LNCaP clone FGC (cell line): ENCODE results near the gene CNP.

Source experiments
- DNase-seq: peaks from one replicate; pipeline ENCODE4 v3.0.0-alpha.2; 2011; ENCODE audit warnings: low read depth
- H3K4me3 ChIP-seq: 2 replicates; pipeline ENCODE4 v1.5.1; 2011; ENCODE audit warnings: mild to moderate bottlenecking, low read depth, low read length, control low read depth
- TF ChIP-seq, protein P1 (sequence below): IDR thresholded peaks from 2 replicates; pipeline ENCODE4 v1.5.1; 2012; ENCODE audit warnings: mild to moderate bottlenecking; ENCODE audit not compliant: control insufficient read depth, insufficient read depth; ENCODE audit errors: extremely low read depth

Gene CNP

DNA sequence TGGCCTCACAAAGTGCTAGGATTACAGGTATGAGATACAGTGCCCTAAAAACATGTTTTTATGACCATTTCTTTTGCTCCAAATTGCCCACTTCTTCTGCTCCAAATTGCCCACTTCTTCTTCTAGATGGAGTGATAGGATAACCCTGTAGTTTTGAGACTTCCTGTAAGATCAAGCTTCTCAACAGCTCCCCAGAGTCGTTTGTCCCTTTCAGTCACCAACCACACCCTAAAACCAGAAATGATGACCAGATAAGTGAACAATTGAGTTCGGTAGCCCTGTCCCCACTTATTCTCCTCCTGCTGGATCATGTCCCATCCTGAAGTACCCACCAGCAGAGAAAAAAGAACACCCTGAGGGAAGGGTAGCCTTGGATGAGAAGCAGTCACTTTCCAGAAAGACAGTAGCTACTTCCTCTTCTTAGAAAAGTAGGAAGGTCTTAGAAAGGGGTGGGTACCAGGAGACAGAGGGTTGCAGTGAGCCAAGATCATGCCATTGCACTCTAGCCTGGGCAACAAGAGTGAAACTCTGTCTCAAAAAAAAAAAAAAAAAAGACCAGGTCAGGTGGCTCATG lies 33.7 kb upstream of the CNP start:
- DNase-seq: no peak
- H3K4me3 ChIP-seq: no peak overlapping the region
- TF ChIP-seq, protein P1, sequence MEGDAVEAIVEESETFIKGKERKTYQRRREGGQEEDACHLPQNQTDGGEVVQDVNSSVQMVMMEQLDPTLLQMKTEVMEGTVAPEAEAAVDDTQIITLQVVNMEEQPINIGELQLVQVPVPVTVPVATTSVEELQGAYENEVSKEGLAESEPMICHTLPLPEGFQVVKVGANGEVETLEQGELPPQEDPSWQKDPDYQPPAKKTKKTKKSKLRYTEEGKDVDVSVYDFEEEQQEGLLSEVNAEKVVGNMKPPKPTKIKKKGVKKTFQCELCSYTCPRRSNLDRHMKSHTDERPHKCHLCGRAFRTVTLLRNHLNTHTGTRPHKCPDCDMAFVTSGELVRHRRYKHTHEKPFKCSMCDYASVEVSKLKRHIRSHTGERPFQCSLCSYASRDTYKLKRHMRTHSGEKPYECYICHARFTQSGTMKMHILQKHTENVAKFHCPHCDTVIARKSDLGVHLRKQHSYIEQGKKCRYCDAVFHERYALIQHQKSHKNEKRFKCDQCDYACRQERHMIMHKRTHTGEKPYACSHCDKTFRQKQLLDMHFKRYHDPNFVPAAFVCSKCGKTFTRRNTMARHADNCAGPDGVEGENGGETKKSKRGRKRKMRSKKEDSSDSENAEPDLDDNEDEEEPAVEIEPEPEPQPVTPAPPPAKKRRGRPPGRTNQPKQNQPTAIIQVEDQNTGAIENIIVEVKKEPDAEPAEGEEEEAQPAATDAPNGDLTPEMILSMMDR: no peak

DNA sequence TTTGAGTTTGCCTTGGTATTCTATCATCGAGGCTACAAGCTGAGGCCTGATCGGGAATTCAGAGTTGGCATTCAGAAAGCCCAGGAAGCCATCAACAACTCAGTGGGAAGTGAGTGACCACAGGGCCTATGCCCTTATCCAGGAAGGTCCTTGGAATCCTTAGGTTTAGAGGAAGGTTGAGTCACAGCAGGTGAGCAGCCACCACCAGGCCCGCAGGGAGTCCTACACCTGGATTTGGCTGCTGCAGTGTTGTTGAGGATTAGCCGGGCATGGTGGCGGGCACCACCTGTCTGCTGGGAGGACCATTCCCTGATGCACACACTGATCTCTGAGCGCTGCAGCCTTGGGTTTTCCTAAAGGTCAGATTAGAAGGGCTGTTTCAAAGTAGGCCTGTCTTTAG lies 31.0 kb upstream of the CNP start:
- TF ChIP-seq, protein P1: no peak
- DNase-seq: no peak
- no peak overlapping the region for H3K4me3 ChIP-seq

DNA sequence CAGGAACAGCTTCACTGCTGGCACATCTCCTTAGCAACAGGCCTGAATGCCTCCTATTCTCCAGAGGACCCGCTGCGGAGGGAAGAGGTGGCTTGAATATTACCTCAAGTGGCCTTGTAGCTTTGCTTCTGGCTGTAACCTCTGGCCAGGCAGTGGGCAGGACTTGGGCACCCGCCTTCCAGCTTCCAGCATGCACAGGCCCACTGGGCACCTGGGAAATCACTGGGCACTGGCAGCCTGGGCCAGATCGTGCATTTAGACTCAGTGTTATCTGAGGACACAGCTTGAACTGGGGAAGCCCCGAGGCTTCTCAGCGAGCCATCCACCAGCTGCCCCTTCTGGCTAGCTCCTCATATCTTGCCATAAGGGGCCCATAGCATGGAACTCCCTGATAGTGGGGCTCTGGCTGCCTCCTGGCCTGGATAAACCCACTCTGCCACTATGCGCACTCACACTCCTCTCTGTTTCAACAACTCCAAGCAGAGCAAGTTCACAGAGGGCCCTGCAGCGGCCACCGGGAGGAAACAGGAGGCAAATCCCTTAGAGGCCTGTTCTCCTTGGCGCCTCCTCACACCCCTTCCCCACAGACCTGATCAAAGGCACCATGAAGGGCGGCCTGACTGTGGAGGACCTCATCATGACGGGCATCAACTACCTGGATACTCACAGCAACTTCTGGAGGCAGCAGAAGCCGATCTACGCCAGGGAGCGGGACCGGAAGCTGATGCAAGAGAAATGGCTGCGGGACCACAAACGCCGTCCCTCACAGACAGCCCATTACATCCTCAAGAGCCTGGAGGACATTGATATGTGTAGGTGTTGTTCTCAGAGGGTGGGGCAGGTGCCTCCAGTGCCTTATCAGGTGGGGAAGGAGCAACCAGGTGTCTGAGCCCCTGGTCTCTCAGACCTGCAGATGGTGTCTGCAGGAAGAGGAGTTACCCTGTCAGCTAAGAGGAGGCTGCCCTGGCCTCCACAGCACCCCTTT lies 28.3 kb upstream of the CNP start:
- no peak overlapping the region for H3K4me3 ChIP-seq
- TF ChIP-seq, protein P1: no peak
- no peak for DNase-seq

DNA sequence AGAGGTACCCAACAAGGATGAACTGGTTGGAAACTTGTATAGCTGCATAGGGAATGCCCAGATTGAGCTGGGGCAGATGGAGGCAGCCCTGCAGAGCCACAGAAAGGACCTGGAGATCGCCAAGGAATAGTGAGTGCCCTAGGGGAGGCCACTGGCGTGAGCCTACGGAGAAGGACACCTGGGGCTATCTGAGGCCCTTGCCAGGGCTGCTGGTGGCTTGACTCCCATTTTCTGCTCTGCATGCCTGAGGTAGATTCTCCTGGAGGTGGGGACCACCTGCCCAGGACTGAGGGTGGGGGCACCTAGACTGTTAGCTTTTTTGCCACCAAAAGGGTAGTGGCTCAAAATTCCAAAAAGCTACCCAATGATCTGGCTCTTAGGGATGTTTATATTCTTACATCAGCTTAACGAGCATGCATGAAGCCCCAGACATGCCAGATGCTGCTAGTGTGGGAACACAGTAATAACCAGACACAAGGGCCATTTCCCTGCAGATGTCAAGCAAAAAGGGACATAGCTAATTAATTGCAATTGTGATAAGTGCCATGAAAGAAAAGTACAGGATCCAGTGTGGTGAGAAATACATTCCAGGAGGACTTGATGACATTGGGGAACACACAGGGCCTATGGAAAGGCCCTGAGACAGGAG lies 27.4 kb upstream of the CNP start:
- TF ChIP-seq, protein P1: no peak
- DNase-seq: no peak
- no peak overlapping the region for H3K4me3 ChIP-seq

DNA sequence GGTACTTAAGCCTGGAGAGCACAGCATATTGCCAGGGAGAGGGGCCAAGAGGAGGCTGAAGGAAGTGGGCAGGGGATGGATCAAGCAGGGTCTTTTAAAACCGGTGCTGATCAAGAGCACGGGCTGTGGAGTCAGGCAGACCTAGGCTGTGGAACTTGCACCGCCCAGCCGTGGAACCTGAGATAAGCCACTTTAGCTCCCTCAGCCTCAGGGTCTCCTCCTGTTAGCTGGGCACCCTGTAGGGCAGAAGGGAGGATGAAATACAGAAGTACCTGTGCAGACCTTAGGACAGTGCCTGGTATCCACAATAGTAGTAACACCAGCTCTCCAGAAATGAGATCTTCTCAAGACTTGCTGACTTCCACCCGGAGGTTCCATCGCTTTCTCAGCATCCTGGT lies 26.9 kb upstream of the CNP start:
- H3K4me3 ChIP-seq: no peak overlapping the region
- DNase-seq: no peak
- TF ChIP-seq, protein P1: no peak

DNA sequence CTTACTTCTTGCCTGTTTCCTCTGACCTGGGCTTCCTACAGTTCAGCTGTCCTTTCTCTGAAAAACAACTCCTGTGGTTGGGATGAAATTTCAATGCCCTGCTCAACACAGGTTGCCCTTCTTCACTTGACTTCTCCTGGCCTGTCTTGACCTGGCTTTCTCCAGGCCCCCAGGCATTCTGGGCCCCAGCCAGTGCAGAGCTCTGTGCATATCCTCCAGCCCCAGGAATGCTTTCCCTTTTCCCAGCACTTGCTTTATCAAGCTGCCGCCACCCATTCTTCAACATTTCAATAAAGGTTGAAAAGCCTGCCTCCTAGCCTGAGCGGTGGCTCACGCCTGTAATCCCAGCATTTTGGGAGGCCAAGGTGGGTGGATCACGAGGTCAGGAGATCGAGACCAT lies 25.4 kb upstream of the CNP start:
- DNase-seq: no peak
- no peak overlapping the region for H3K4me3 ChIP-seq
- TF ChIP-seq, protein P1: no peak
